ENCODE measurements around the gene CCDC6. TPM values are rescaled to one million over a fixed set of nuclear protein-coding genes. Genes with fewer than 3 reads are reported as not detected.
"Not testable (repeated sequence)": the region's sequence is repeated elsewhere in the genome, so short reads cannot be mapped to it uniquely, and the experiment has no call there.

The CCDC6 gene
- total and polyA plus RNA-seq, 9 donors = 12.2 to 46.8 (median 34.1) TPM

DNA sequence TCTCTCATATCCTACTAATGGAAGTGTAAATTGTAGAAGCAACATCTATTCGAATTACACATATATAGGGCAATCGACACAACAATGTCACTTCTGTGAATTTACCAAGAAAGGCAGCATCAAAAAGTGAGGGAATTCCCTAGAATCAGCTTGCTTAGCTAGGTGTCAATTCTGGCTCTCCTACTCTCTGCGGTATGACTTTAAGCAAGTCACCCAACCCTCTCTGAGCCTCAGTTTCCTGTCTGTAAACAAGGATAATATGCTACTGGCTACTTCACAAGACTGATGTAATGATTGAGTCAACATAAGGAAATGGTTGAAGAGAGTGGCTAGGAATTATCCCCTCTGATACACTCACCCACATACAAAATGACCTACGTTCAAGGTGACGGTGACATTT, 19.4 kb downstream of the CCDC6 start:
- intact Hi-C loops (cut with DNase I) = no loop called here
- TF ChIP-seq EP300 (IDR thresholded peaks at IDR 0.05) (no peak), POLR2A (IDR thresholded peaks at IDR 0.05) (no peak)
- TF ChIP-seq, protein P1, sequence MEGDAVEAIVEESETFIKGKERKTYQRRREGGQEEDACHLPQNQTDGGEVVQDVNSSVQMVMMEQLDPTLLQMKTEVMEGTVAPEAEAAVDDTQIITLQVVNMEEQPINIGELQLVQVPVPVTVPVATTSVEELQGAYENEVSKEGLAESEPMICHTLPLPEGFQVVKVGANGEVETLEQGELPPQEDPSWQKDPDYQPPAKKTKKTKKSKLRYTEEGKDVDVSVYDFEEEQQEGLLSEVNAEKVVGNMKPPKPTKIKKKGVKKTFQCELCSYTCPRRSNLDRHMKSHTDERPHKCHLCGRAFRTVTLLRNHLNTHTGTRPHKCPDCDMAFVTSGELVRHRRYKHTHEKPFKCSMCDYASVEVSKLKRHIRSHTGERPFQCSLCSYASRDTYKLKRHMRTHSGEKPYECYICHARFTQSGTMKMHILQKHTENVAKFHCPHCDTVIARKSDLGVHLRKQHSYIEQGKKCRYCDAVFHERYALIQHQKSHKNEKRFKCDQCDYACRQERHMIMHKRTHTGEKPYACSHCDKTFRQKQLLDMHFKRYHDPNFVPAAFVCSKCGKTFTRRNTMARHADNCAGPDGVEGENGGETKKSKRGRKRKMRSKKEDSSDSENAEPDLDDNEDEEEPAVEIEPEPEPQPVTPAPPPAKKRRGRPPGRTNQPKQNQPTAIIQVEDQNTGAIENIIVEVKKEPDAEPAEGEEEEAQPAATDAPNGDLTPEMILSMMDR (IDR thresholded peaks at IDR 0.05) = no peak
- Histone ChIP-seq H3K36me3 (no peaks in the 10 kb centered on the region), H3K4me3 (no peak overlapping the region), H3K9me3 (no peaks in the 10 kb centered on the region), H3K4me1 (ENCODE audit: insufficient read depth) (no peaks in the 10 kb centered on the region), H3K27me3 (no peaks in the 10 kb centered on the region), H3K27ac (no peak overlapping the region)
- 74 to 93% (median 76%) methylated on average over 5 of the region's 5 CpGs for WGBS, 3 donors
- no peak for DNase-seq

DNA sequence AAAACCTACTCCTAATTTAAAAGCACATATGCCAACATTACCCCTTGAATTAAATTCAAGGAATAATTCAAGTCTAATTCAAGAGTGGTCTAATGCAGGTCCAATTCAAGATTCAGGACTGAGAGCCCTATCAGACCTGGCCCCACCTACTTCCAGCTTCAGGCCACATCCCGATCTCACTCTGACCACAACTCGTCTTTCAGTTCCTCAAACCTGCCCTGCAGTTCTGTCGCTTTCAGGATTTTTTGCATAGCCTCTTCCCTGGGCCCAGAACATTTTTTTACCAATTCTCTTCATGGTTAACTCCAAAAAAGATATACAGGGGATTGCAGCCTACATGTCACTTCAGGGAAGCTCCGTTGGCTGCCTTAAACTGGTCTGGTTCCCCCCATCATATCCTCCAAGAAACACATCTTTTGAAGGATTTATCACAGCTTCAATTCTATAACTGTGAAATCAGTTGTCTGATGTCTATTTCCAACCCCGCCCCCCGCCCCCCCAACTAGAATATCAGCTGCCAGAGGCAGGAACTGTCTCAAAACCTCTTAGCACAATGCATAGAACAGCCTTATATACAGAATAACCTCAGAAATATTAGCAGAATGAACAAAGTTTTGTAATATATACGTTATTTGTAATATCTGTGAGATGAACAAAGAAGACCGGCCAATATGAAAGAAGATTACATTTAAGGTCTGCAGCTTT, 20.8 kb downstream of the CCDC6 start:
- H3K36me3 ChIP-seq = no peaks in the 10 kb centered on the region
- intact Hi-C loops (cut with DNase I) = no loop called here
- WGBS, 3 donors = 50 to 83% (median 57%) methylated on average over 7 to 8 of the region's 8 CpGs
- H3K27ac ChIP-seq = no peak overlapping the region
- TF ChIP-seq POLR2A (IDR thresholded peaks at IDR 0.05) = no peak
- TF ChIP-seq, protein P1 (IDR thresholded peaks at IDR 0.05) = no peak
- no peak for TF ChIP-seq EP300 (IDR thresholded peaks at IDR 0.05)
- H3K9me3 ChIP-seq = no peaks in the 10 kb centered on the region
- no peak for DNase-seq
- H3K27me3 ChIP-seq = no peaks in the 10 kb centered on the region
- peaks cover 2% of the 10 kb centered on the region for H3K4me1 ChIP-seq (ENCODE audit: insufficient read depth)
- no peak overlapping the region for H3K4me3 ChIP-seq

DNA sequence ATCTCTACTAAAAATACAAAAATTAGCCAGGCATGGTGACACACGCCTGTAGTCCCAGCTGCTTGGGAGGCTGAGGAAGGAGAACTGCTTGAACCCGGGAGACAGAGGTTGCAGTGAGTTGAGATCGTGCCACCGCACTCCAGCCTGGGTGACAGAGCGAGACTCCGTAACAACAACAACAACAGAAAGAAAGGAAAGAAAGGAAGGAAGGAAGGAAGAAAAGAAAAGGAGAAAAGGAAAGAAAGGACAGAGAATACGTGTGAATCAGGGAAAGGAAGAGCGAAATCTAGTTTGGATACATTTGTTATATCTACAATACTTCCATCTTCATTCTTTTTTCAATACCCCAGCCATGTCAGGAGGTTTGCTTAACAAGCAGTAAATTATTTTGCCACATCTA, 21.5 kb downstream of the CCDC6 start:
- H3K36me3 ChIP-seq; H3K27ac ChIP-seq; H3K9me3 ChIP-seq; intact Hi-C loops (cut with DNase I); H3K4me1 ChIP-seq (ENCODE audit: insufficient read depth); H3K27me3 ChIP-seq; DNase-seq; H3K4me3 ChIP-seq: not testable (repeated sequence)
- WGBS, 3 donors = 94 to 96% (median 96%) methylated on average over 8 of the region's 8 CpGs

DNA sequence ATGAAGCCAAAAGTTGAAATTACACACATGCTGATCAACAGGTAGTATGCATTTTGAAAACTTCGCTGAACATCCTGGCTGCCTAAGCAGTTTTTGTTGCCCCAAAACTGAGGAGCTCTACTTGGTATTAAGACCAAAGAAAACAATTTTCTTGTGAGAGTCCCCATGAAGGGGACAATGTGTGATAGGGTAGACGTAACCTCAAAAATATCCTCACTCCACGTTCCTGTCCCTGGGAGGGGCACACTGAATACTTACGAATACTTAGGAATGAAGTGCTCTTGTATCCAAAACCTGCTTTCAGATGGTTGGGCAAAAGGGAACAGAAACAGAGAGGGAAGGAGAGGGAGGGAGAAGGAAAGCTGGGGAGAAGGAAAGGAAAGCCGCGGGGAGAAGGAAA, 24.7 kb downstream of the CCDC6 start:
- Histone ChIP-seq H3K27me3 (no peaks in the 10 kb centered on the region), H3K4me3 (no peak overlapping the region), H3K4me1 (ENCODE audit: insufficient read depth) (peaks cover 4% of the 10 kb centered on the region), H3K36me3 (no peaks in the 10 kb centered on the region), H3K27ac (no peak overlapping the region), H3K9me3 (no peaks in the 10 kb centered on the region)
- 70 to 78% (median 76%) methylated on average over 5 to 6 of the region's 6 CpGs for WGBS, 3 donors
- TF ChIP-seq EP300 (IDR thresholded peaks at IDR 0.05) = no peak
- no peak for TF ChIP-seq POLR2A (IDR thresholded peaks at IDR 0.05)
- TF ChIP-seq, protein P1 (IDR thresholded peaks at IDR 0.05) = no peak
- intact Hi-C loops (cut with DNase I) = no loop called here
- no peak for DNase-seq

DNA sequence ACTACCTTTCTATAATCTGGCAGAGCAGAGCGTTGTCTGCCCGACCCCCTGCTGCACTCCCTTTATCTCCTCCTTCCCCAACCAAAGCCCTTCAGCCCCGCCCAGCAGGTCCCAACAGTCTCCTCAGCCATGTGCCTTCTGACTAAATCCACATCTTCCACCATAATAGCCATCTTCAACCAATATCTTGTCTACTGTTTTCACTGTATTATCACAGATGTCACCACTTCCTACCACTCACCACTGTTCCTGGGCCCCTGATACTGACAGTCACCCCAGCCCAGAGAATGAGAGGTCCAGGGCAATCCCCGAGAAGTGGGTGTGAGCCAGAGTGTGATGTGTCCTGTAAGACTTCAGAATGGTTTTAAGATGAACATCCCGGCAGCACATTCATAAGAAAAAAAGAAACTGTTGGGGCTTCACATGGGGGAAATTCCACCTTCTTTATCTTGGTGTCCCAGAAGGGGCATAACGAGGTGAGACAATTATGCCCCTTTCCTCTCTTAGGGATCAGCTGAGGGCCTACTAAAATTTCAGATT, 25.3 kb downstream of the CCDC6 start:
- Histone ChIP-seq H3K4me3 (no peak overlapping the region), H3K9me3 (no peaks in the 10 kb centered on the region), H3K27me3 (no peaks in the 10 kb centered on the region), H3K27ac (no peak overlapping the region), H3K36me3 (no peaks in the 10 kb centered on the region), H3K4me1 (ENCODE audit: insufficient read depth) (peaks cover 4% of the 10 kb centered on the region)
- 79 to 96% (median 90%) methylated on average over 5 to 6 of the region's 6 CpGs for WGBS, 3 donors
- no peak for DNase-seq
- intact Hi-C loops (cut with DNase I) = no loop called here
- TF ChIP-seq, protein P1 (IDR thresholded peaks at IDR 0.05) = no peak
- TF ChIP-seq POLR2A (IDR thresholded peaks at IDR 0.05) (no peak), EP300 (IDR thresholded peaks at IDR 0.05) (no peak)

Data from ovary (tissue), 9 donors.